ENCODE results near the gene NOTO.

The NOTO gene

DNA sequence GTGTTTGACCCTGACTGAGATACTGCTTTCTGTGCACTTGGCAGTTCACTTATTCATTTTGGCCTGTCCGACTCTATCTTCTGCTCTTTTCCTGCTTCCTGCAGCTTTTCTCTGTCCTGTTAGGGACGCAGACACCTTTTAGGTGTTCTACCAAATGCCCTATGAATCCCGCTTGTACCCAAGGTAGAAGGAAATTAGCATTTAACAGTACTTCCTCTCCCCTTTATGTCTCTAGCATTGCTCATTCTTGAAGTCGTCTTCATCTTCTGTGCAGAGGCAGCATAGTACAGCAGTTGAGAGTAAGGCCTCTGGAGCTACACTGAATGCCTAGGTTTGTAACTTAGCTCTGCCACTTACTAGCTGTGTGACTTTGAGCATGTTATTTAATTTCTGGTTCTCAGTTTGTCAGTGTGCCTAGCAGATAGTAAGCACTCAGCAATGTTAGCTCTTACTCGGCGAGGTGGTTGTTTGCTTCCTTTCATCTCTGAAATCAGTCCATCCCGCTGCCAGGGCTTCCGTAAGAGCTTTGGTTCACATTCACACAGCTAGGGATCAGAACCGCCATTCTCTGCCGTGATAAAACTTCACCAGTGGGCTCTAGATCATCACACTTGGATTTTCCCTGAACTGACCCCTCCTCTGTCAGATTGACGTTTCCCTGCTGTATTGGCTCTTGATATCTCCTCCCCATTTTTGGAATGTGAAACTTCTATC is 33.1 kb downstream of the NOTO start:
- DNase-seq = peak; percentile 13

DNA sequence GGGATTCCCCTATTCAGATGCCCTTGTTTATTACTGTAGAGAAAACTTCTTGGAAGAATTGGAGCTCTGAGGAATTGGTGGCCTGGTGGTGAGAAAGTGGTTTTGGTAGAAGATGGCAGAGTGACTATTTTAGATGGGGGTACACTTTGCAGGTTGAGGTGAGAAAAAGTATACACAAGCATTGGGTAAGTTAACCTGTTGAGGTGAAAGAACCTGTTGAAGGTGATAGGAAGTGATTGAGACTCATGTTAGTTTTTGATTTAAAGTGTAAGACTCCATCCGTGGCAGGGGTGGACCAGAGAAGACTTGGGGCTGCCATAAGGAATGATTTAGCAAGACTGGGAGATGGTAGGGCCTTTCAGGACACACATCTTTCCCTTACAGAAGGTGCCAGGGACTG is 34.8 kb downstream of the NOTO start:
- DNase-seq = no peak

DNA sequence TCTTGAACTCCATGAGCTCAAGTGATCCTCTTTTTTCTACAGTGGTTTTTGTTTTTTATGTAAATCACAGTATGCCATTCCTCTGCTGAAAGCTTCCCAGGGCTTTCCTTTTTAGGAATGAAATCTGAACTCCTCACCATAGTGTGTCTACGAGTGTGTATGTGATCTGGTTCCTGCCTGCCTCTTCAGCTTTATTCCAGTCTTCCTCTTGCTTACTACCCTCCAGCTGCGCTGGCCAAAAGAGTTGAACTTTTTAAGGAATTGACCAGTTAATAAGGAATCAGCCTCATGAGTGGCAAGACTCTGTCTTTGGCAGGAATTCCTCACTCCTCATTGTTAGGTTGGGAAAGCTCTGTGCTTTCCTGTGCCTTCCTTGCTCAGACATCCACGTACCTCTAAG is 35.8 kb downstream of the NOTO start:
- DNase-seq = no peak

DNA sequence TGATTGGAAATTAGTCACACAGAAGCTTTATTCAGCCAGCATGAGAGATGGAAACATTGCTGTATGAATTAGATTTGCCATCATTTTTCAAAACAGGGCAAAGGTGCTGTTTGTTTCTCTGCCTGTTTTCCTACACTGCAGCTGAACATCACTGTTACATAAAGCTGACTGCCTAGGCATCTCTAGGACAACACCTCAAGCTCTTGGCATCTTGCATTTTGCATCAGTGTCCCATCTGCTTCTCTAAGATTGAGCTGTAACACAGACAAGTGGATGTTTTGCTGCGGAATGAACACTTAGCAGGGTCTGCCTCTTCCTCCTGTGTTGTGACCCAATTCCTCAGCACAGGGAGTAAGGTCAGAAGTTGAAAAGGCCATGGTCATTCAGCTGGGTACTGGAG is 36.6 kb downstream of the NOTO start:
- DNase-seq = no peak

DNA sequence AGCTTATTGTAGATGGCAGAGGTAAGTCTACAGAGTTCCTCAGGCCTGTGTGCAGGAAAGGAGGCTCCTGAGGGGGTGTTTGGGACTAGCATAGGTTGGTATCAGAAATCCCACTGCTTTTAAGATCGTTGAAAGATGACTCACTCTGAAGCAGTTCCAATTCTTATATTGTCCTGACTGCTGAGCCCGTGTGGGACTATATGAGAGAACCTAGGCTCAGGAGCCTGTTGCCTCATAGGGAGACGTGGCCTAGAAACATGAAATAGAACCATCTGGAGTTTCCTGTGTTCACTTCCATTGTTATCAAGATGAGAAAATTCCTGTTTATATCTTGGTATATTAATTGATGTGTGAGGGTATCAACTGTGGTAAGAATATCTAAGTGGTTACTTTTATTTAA is 37.4 kb downstream of the NOTO start:
- DNase-seq = no peak

DNA sequence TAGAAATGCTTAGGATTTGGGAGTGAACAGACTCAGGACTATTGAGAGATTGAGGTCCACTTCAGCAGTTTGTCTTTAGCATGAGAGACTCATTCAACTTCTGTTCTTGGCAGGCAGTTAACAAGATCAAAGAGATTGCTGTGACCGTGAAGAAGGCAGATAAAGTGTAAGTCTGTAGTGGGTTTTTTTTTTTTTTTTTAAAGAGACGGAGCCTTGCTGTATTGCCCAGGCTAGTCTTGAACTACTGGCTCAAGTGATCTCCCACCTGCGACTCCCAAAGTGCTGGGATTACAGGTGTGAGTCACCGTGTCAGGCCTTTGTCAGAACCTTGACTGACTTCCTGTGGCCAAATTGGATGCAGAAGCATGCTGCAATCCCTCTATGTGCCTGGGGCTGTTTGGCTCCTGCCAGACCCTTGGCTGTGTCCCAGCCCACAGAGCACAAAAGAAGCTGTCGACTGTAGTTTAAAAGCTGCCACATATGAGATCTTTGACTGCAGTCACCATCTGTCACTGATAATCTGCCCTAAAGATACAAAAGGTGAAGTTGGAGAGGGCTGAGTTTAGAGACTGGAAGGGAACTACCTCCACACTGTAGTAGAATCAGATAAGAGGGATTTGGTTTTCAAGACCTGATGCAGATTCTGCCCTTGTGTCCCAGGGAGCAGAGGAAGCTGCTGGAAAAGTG is 41.7 kb downstream of the NOTO start:
- no peak for DNase-seq

DNA sequence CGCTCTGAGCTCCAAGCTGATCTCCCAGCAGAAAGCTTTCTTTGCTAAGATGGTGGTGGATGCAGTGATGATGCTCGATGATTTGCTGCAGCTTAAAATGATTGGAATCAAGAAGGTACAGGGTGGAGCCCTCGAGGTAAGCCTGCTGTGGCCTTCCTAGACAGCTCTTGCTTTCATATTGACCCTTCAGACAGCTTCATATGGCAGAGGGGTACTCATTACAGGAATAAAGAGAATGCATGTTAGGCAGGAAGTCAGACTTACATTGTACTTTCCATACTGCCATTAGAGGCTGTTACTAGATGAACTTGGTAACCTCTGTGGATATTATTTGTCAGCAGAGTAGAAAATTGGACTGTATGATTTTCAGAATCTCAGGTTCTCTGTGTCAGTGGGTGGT is 42.2 kb downstream of the NOTO start:
- no peak for DNase-seq

DNA sequence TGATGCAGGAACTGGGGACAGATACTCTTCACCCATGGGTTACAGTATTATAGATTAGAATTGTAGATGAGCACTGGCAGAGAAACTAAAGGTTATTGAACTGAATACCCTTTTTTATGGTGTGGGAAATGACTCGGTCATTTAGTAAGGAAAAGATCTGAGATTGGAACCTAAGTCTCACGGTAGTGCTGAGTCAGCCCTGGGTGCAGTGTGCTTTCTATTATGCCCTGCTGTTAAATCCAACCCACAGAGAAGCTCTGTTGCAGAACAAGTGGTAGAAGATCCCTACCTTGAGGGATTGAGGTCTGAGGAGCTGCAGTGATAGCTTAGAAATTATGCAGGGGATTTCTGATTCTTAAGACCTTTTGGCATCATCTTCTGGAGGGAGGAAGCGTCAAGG is 44.5 kb downstream of the NOTO start:
- no peak for DNase-seq

DNA sequence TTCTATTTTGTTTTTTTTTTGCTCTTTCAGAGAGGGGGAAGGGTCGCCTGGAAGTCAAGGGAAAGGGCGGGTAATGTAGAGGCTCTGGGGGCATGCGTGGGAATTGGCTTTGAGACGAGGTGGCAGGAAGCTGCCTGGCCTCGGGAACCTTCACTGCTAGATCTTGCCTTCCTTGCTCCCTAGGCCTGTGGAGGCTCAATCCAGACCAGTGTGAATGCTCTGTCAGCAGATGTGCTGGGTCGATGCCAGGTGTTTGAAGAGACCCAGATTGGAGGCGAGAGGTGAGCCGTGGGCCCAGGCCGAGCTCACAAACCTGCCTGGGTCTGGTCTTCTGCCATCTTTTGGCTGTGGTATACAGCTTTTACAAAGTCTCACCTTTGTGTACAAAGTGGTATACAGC is 47.3 kb downstream of the NOTO start:
- DNase-seq = no peak

DNA sequence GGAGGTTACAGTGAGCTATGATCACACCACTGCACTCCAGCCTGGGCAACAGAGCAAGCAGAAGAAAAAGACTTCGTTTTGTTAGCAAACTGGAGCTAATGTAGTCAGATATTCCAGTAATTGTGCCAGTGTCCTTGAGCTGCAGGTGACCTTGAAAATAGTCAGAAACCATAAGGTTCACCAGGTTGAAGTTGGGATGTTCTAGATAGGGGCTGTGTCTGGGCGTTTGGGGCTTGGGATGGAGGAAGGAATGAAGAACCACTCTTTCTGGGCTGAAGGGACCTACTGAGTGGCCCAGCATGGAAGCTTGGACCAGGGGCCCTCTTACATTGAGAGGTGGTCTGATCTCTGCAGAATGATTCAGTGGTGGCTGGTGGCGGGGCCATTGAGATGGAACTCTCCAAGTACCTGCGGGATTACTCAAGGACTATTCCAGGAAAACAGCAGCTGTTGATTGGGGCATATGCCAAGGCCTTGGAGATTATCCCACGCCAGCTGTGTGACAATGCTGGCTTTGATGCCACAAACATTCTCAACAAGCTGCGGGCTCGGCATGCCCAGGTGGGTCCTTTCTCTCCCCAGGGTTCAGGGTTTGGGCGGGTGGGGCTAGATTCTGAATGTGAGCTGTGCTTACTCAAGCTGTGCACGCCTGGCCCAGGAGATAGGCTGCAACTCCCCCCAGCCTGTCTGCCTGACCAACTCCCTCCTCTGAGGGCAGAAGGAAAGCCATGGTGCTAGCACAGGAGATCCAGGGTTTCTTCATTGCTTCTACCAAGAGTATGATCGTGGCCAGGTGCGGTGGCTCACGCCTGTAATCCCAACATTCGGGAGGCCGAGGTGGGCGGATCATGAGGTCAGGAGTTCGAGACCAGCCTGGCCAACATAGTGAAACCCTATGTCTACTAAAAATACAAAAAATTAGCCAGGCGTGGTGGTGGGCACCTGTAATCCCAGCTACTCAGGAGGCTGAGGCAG is 48.8 kb downstream of the NOTO start:
- no peak for DNase-seq

DNA sequence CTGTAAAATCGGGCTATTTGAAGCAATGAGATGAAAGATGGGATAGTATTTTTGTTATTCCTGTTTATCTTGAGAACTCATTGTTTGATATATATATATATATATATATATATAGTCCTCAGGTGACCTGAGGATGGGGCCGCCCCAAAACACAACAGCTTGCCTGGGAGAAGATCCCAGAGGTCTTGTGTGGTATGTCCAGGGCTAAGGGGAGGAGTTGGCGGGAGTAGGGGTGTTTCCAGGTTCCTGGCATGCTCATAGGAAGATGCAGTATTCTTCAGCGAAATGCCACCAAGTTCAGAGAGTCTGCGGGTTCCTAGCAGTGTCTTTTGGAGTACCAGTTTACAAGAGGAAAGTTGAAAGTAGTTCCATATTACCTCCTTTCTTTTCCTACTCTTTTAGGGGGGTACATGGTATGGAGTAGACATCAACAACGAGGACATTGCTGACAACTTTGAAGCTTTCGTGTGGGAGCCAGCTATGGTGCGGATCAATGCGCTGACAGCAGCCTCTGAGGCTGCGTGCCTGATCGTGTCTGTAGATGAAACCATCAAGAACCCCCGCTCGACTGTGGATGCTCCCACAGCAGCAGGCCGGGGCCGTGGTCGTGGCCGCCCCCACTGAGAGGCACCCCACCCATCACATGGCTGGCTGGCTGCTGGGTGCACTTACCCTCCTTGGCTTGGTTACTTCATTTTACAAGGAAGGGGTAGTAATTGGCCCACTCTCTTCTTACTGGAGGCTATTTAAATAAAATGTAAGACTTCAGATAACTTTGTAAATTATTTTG is 50.1 kb downstream of the NOTO start:
- DNase-seq = no peak

DNA sequence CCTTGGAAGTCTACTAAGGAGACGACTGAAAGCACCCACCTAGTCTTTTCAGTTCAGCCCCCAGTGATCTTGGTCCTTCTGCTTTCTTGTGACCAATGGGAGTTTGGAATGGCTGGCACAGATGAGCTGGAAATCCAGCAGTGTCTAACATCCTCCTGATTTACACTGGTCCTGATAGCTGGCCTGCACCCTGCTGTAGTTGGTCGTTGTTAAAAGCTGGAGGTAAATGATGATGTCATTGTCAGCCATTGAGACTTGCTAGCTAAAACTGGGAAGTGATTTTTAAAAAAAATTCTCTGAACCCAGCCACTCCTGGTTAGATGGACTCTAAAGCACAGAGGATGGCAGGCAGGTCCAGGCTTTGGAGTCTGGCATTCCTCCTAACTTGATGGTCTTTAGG is 51.0 kb downstream of the NOTO start:
- DNase-seq = no peak

DNA sequence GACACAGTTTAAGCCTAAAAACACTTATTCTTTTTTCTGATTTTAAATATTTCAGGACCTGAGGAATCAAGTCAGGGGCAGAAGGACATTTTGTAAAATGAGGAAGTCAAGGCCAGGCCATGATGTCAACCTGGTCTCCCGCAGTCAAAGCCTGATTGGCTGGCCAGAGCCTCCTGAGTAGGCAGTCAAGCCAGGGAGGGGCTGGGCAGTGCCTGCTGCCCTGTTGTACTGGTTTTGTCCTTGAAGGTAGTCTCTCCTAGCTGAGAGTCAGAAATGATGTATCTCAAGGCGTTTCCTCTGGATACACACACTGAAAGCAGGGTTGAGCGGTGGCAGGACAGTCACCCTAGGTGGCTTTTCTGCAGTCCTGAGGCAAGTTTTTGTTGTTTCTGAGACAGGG is 51.5 kb downstream of the NOTO start:
- no peak for DNase-seq

DNA sequence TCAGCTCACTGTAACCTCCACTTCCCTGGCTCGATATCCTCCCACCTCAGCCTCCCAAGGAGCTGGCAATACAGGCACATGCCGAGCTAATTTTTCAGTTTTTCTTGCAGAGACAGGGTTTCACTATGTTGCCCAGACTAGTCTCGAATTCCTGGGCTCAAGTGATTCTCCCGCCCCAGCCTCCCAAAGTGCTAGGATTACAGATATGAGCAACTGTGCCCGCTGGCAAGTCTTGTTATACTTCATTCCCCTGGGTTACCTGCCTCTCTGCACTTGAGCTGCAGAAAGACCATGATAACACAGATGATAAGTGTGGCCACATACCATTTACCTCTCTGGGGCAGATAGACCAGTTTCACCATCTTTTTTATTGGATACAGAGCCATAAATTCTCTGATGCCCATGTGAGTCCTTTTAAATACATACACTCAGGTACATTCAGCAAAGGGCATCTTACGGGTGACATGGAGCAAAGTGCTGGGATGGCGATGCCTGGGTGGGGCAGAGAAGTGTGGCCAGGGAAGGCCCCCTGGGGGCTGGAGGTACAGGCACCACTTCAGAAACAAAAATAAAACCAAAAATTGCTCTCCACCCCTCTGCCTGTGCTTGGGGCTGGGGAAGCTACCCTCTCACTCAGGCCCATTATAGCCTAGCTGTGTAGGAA is 52.1 kb downstream of the NOTO start:
- no peak for DNase-seq

DNA sequence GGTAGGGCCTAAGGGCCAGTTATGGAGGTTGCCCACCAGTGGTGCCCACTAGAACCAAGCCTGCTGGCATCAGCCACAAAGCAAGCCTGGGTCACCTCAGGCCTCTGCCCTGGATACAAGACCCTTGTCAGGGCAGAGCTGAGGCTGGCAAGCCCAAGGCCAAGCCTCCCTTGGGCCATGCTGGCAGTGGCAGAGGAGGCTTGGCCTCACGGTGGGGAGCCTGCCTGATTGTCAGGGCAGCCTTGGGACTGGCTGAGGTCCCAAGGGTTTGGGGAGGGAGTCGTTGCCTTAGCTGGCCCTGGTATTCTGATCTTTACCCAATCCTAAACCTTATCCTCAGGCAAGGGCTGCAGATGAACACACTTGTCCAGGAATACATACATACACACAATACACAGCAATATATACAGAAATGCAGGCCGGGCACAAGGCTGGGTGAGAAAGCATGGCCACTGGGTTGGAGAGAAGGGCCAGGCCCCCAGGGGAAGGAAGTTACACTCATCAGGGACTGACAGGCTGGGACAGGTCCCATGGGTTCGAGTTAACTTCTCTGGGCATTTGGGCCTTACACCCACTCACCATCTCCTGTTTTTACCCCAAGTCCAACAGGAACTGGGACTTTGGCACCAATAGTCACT is 52.8 kb downstream of the NOTO start:
- no peak for DNase-seq

DNA sequence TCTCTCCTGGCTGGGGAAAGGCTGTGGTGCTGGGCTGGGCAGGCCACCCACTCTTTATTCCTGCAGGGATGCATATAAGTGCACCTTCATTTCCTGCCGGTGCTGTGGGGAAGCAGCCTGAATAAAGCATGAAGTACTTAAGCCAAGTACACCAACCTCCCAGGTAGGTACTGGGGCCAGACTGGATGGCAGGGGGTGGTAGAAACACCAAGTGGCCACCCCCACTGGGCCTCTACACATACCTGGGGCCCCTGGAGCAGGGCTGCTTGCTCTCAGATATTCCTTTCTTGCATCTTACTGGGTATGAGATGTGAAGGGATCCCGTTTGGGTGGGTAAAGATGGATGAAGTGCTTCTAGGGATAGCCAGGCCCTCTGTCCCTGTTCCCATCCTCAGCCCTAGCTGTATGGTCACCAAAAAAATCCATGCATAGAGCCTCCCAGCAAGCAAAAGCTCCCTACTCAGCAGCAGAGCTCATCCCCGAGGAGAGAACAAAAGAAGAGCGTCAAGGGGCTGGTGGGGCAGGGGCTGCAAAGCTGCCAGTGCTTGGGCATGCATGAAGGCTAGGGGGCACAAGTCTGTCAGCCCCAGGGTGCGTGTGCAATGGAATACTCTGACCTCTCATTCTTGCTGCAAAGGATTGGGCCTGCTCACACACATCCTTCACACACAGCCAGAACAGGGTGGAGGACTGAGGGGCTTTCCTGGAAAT is 53.7 kb downstream of the NOTO start:
- DNase-seq = no peak

DNA sequence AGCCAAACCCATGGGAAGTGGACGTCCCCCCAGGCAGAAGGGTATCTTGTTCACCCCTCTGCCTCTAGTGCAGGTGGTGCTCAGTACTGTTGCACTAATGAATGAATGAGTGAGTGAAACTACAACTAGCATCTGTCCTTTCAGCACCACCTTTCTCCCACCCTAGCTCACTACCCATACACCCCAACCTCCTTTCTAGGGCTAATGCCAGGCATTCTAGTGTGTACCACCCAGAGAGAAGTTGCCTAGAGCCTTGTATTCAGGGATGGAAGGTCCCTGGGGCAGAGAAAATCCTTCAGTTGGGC is 54.2 kb downstream of the NOTO start:
- DNase-seq = no peak

DNA sequence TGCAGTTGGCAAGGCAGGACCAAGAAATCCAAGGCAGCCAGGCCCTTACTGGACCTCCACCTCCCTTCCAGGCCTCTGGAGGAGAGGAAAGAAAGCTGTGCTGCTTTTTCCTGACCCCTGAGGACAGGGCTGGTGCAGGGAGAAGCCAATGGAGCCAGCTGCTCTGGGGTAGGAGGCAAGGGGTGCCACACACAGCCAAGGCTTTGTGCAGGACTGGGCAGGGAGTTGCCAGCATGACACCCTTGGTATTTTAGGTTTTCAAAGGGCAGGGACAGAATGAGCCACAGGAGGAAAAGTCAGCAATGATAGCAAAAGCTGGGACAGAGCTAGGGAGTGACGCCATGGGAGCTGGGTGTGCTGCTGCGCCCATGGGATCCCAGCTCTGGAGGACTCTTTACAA is 54.6 kb downstream of the NOTO start:
- no peak for DNase-seq

DNA sequence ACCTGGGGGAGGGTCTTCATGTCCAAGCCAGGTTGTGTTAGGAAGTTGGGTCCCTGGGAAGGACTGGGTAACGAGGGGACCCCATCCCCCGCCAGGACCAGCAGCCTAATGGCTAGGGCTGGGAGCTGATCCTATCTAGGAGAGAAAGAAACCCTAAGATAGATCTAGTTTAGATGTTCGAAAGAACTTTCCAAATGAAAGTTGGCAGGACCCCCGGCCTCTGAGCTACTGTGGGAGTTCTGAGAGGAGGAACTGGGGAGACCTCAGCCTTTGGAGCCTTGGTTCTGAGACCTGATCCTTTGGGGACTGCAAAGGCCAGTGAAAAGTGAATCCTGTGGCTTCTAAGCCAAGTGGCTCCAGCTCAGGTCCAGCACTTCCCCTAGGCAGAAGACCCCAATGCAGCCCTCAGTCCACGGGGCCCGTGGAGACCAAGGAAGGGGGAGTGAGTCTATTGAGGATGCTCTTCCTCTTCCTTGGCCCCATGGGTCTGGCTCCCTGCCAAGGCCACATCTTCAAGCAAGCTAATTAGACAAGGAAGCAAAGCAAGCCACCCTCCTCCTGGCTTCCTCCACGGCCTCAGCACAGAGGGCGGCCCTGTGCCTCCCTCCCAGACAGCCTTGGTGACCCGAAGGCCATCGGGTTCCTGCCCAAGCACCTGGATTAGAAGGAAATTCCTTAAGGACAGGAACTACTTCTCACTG is 55.2 kb downstream of the NOTO start:
- DNase-seq = peak; percentile 19

DNA sequence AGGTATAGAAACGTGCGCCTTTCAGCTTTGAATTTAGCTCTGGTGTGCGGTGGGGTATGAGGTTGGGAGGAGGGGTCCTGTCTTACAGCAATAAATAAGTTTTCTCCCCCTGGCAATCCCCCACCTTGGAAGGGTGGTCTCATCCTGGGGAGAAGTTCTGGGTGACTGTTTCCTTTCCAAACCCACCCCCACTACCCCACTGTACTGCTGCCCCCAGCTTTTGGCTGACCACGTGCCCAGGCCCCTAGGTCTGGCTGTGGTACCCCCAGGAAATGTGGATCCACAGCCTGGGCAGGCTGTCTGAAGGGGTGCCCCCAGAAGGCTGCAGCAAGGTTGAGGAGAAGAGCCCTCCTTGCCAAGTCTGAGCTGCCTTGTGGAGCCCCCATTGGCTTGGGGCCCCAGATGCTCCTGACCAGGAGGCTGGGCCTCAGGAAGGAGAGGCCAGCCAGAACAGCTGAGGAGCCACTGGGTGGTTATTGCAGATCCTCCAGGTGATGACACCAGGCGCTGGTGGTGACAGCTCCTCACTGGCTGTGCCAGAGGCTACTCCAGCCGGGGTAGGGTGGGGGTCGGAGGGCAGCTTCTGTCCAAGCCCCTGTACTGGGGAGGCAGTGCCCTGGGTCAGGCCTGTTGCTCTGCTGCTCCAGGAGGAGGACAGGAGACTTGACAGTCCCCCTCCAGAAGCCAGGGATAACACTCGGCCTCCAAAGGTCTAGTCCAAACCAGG is 56.0 kb downstream of the NOTO start:
- no peak for DNase-seq
